Suppressor macrophage treated with lipopolysaccharide for 1 hour (primary cell): ENCODE measurements around the gene FAM186B.

Experiments used
- DNase-seq, 3 donors: peaks; one replicate each; pipeline ENCODE4 v3.0.0-alpha.2; 2020 to 2022

Gene FAM186B

GRCh38 chr12:49550693-49551252 lies 54.7 kb downstream of the FAM186B start:
- no peak for DNase-seq

GRCh38 chr12:49549735-49550692 lies 55.4 kb downstream of the FAM186B start:
- no peak for DNase-seq

- DNase-seq, result peak; percentile 43 to 71 (median 53)
Measured at GRCh38 chr12:49548822-49549648, 56.4 kb downstream of the FAM186B start.

- no peak for DNase-seq
Measured at GRCh38 chr12:49548481-49548821, 57.0 kb downstream of the FAM186B start.

- DNase-seq, result no peak
Measured at GRCh38 chr12:49547090-49547690, 58.2 kb downstream of the FAM186B start.

- no peak for DNase-seq
Measured at GRCh38 chr12:49546481-49546880, 59.0 kb downstream of the FAM186B start.

- no peak for DNase-seq
Measured at GRCh38 chr12:49545815-49546214, 59.6 kb downstream of the FAM186B start.

GRCh38 chr12:49543914-49544815 lies 61.3 kb downstream of the FAM186B start:
- DNase-seq, result no peak

GRCh38 chr12:49543221-49543913 lies 62.1 kb downstream of the FAM186B start:
- no peak for DNase-seq

GRCh38 chr12:49542592-49543160 lies 62.8 kb downstream of the FAM186B start:
- no peak for DNase-seq

- DNase-seq, result no peak
Measured at GRCh38 chr12:49541911-49542505, 63.4 kb downstream of the FAM186B start.

- no peak for DNase-seq
Measured at GRCh38 chr12:49541140-49541861, 64.1 kb downstream of the FAM186B start.

GRCh38 chr12:49540229-49541139 lies 65.0 kb downstream of the FAM186B start:
- DNase-seq, result no peak

GRCh38 chr12:49539406-49540228 lies 65.8 kb downstream of the FAM186B start:
- peak in 1 of 3 donors; percentile 32 for DNase-seq

- DNase-seq, result peak; percentile 68 to 84 (median 73)
Measured at GRCh38 chr12:49538510-49539403, 66.7 kb downstream of the FAM186B start, which contains the start of gene KCNH3. Gene KCNH3, plus strand, starts transcription at chr12:49539030. Its CDS starts 387 bp downstream, at chr12:49539417.

- peak; percentile 49 to 69 (median 56) for DNase-seq
Measured at GRCh38 chr12:49537752-49538509, 67.5 kb downstream of the FAM186B start.
